Measurements from ENCODE around the gene PMM2.

The PMM2 gene

GRCh38 chr16:8851761-8852403 lies 54.2 kb downstream of the PMM2 start:
- Histone ChIP-seq H3K27me3 (ENCODE audit: control insufficient read depth, insufficient read depth, low read length) (no peaks in the 10 kb centered on the region), H3K27ac (ENCODE audit: low read length) (no peak overlapping the region), H3K4me1 (ENCODE audit: control insufficient read depth, insufficient read depth, low read length) (no peaks in the 10 kb centered on the region), H3K4me3 (ENCODE audit: low read length) (no peak overlapping the region), H3K9me3 (ENCODE audit: control insufficient read depth, insufficient read depth, low read length) (no peaks in the 10 kb centered on the region), H3K36me3 (ENCODE audit: control insufficient read depth, insufficient read depth, low read length) (peaks cover 25% of the 10 kb centered on the region)
- DNase-seq (ENCODE audit: low read depth, low spot score): no peak
- no CpG with 5 or more reads among the region's 8 CpGs for WGBS (ENCODE audit: insufficient coverage, insufficient read length)

- Histone ChIP-seq H3K27me3 (ENCODE audit: control insufficient read depth, insufficient read depth, low read length) (no peaks in the 10 kb centered on the region), H3K27ac (ENCODE audit: low read length) (no peak overlapping the region), H3K4me1 (ENCODE audit: control insufficient read depth, insufficient read depth, low read length) (no peaks in the 10 kb centered on the region), H3K9me3 (ENCODE audit: control insufficient read depth, insufficient read depth, low read length) (no peaks in the 10 kb centered on the region), H3K36me3 (ENCODE audit: control insufficient read depth, insufficient read depth, low read length) (peaks cover 26% of the 10 kb centered on the region), H3K4me3 (ENCODE audit: low read length) (no peak overlapping the region)
- WGBS (ENCODE audit: insufficient coverage, insufficient read length): no CpG with 5 or more reads among the region's 8 CpGs
- DNase-seq (ENCODE audit: low read depth, low spot score): no peak
Observed at GRCh38 chr16:8852534-8852933, 54.9 kb downstream of the PMM2 start.

GRCh38 chr16:8853150-8853549 lies 55.5 kb downstream of the PMM2 start:
- no CpG with 5 or more reads among the region's 7 CpGs for WGBS (ENCODE audit: insufficient coverage, insufficient read length)
- H3K36me3 ChIP-seq (ENCODE audit: control insufficient read depth, insufficient read depth, low read length): peaks cover 27% of the 10 kb centered on the region

GRCh38 chr16:8853611-8854010 lies 56.0 kb downstream of the PMM2 start:
- no peak overlapping the region for H3K27ac ChIP-seq (ENCODE audit: low read length)
- DNase-seq (ENCODE audit: low read depth, low spot score): no peak
- WGBS (ENCODE audit: insufficient coverage, insufficient read length): no CpG with 5 or more reads among the region's 7 CpGs
- 0 out of 2 replicates have a peak, but pooled peaks cover 2% of the 10 kb centered on the region for H3K4me1 ChIP-seq (ENCODE audit: control insufficient read depth, insufficient read depth, low read length)
- H3K4me3 ChIP-seq (ENCODE audit: low read length): no peak overlapping the region
- H3K36me3 ChIP-seq (ENCODE audit: control insufficient read depth, insufficient read depth, low read length): peaks cover 25% of the 10 kb centered on the region
- no peaks in the 10 kb centered on the region for H3K27me3 ChIP-seq (ENCODE audit: control insufficient read depth, insufficient read depth, low read length)
- no peaks in the 10 kb centered on the region for H3K9me3 ChIP-seq (ENCODE audit: control insufficient read depth, insufficient read depth, low read length)

More at GRCh38 chr16:8853150-8853549, 55.5 kb downstream of the PMM2 start:
- Histone ChIP-seq H3K4me1 (ENCODE audit: control insufficient read depth, insufficient read depth, low read length) (0 out of 2 replicates have a peak, but pooled peaks cover 2% of the 10 kb centered on the region), H3K9me3 (ENCODE audit: control insufficient read depth, insufficient read depth, low read length) (no peaks in the 10 kb centered on the region), H3K4me3 (ENCODE audit: low read length) (no peak overlapping the region), H3K27ac (ENCODE audit: low read length) (no peak overlapping the region), H3K27me3 (ENCODE audit: control insufficient read depth, insufficient read depth, low read length) (no peaks in the 10 kb centered on the region)
- DNase-seq (ENCODE audit: low read depth, low spot score): no peak

GRCh38 chr16:8854298-8854948 lies 56.8 kb downstream of the PMM2 start:
- H3K9me3 ChIP-seq (ENCODE audit: control insufficient read depth, insufficient read depth, low read length): no peaks in the 10 kb centered on the region
- DNase-seq (ENCODE audit: low read depth, low spot score): no peak
- H3K27me3 ChIP-seq (ENCODE audit: control insufficient read depth, insufficient read depth, low read length): no peaks in the 10 kb centered on the region
- no peak overlapping the region for H3K4me3 ChIP-seq (ENCODE audit: low read length)
- H3K36me3 ChIP-seq (ENCODE audit: control insufficient read depth, insufficient read depth, low read length): peaks cover 29% of the 10 kb centered on the region
- no peak overlapping the region for H3K27ac ChIP-seq (ENCODE audit: low read length)
- H3K4me1 ChIP-seq (ENCODE audit: control insufficient read depth, insufficient read depth, low read length): 0 out of 2 replicates have a peak, but pooled peaks cover 2% of the 10 kb centered on the region
- no CpG with 5 or more reads among the region's 9 CpGs for WGBS (ENCODE audit: insufficient coverage, insufficient read length)

GRCh38 chr16:8855051-8855786 lies 57.6 kb downstream of the PMM2 start:
- Histone ChIP-seq H3K27ac (ENCODE audit: low read length) (no peak overlapping the region), H3K36me3 (ENCODE audit: control insufficient read depth, insufficient read depth, low read length) (peaks cover 27% of the 10 kb centered on the region)

GRCh38 chr16:8855972-8856371 lies 58.3 kb downstream of the PMM2 start:
- no peaks in the 10 kb centered on the region for H3K9me3 ChIP-seq (ENCODE audit: control insufficient read depth, insufficient read depth, low read length)
- no peak overlapping the region for H3K27ac ChIP-seq (ENCODE audit: low read length)
- no peak for DNase-seq (ENCODE audit: low read depth, low spot score)
- H3K27me3 ChIP-seq (ENCODE audit: control insufficient read depth, insufficient read depth, low read length): no peaks in the 10 kb centered on the region
- H3K4me3 ChIP-seq (ENCODE audit: low read length): no peak overlapping the region
- H3K4me1 ChIP-seq (ENCODE audit: control insufficient read depth, insufficient read depth, low read length): peaks cover 2% of the 10 kb centered on the region; the same call in 1 of the 2 replicates
- no CpG with 5 or more reads among the region's 5 CpGs for WGBS (ENCODE audit: insufficient coverage, insufficient read length)
- H3K36me3 ChIP-seq (ENCODE audit: control insufficient read depth, insufficient read depth, low read length): peaks cover 27% of the 10 kb centered on the region

More at GRCh38 chr16:8855051-8855786, 57.6 kb downstream of the PMM2 start:
- no CpG with 5 or more reads among the region's 11 CpGs for WGBS (ENCODE audit: insufficient coverage, insufficient read length)
- DNase-seq (ENCODE audit: low read depth, low spot score): no peak
- Histone ChIP-seq H3K9me3 (ENCODE audit: control insufficient read depth, insufficient read depth, low read length) (no peaks in the 10 kb centered on the region), H3K4me3 (ENCODE audit: low read length) (no peak overlapping the region), H3K4me1 (ENCODE audit: control insufficient read depth, insufficient read depth, low read length) (peaks cover 2% of the 10 kb centered on the region; the same call in 1 of the 2 replicates), H3K27me3 (ENCODE audit: control insufficient read depth, insufficient read depth, low read length) (no peaks in the 10 kb centered on the region)

- Histone ChIP-seq H3K27me3 (ENCODE audit: control insufficient read depth, insufficient read depth, low read length) (no peaks in the 10 kb centered on the region), H3K36me3 (ENCODE audit: control insufficient read depth, insufficient read depth, low read length) (peaks cover 32% of the 10 kb centered on the region), H3K4me3 (ENCODE audit: low read length) (no peak overlapping the region), H3K4me1 (ENCODE audit: control insufficient read depth, insufficient read depth, low read length) (peaks cover 8% of the 10 kb centered on the region), H3K27ac (ENCODE audit: low read length) (no peak overlapping the region), H3K9me3 (ENCODE audit: control insufficient read depth, insufficient read depth, low read length) (no peaks in the 10 kb centered on the region)
- WGBS (ENCODE audit: insufficient coverage, insufficient read length): no CpG with 5 or more reads among the region's 31 CpGs
- DNase-seq (ENCODE audit: low read depth, low spot score): no peak
Observed at GRCh38 chr16:8858994-8859912, 61.6 kb downstream of the PMM2 start.

- H3K36me3 ChIP-seq (ENCODE audit: control insufficient read depth, insufficient read depth, low read length): peaks cover 25% of the 10 kb centered on the region
- WGBS (ENCODE audit: insufficient coverage, insufficient read length): no CpG with 5 or more reads among the region's 25 CpGs
- no peak overlapping the region for H3K27ac ChIP-seq (ENCODE audit: low read length)
- H3K4me3 ChIP-seq (ENCODE audit: low read length): no peak overlapping the region
- no peaks in the 10 kb centered on the region for H3K27me3 ChIP-seq (ENCODE audit: control insufficient read depth, insufficient read depth, low read length)
- no peaks in the 10 kb centered on the region for H3K9me3 ChIP-seq (ENCODE audit: control insufficient read depth, insufficient read depth, low read length)
- DNase-seq (ENCODE audit: low read depth, low spot score): no peak
- peaks cover 13% of the 10 kb centered on the region for H3K4me1 ChIP-seq (ENCODE audit: control insufficient read depth, insufficient read depth, low read length)
Observed at GRCh38 chr16:8859913-8860881, 62.6 kb downstream of the PMM2 start.

All from iPS DF 6.9 (cell line).